ENCODE measurements around the gene ANKRD36C. TPM values are rescaled to one million over a fixed set of nuclear protein-coding genes. Genes with fewer than 3 reads are reported as not detected.
"Not testable (repeated sequence)": the region's sequence is repeated elsewhere in the genome, so short reads cannot be mapped to it uniquely, and the experiment has no call there.

Gene ANKRD36C
- total RNA-seq, 1 donor from 2014 or later = 9.2 TPM

DNA sequence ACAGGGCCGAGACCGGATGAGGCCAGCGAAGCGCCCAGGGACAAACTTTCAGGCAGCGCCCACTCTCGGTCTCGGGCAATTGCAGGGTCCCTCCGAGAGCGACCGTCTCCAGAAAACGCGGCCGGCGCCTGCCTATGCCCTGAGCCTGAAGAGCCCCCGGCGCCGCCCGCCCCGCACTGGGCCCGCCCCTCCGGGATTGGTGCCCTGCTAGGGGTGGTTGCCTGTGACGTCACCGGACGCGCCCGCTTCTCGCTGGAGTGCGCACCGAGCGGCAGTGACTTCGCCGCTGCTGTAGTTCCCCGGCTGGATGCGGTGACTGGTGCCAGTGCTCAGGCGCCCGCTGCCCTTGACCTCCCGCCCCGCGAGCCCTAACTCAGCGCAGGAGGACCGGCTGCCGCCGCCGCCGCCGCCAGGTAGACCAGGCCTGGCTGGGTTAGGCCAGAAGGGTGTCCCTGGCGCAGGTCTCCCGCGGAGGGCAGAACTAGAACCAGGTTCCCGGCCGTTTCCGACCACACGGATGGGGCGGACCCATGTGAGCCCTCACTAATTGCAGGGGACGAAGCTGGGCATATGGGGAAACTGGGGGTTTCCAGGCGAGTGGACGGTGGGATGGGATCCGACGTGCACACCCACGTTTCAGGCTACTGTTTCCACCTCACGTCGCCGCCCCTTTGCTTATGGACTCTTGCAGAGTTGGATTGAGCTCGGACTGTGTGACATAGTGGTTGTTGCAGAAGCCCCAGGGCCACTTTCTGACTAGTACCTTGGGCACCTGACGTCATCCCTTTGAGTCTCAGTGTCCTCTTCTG, 18.9 kb upstream of the ANKRD36C start:
- intact Hi-C loops (cut with DNase I) = loop anchor here (10.0 kb wide), 1 partner anchor 254 kb away; the partner anchor contains the start of genes CIAO1 and TMEM127

DNA sequence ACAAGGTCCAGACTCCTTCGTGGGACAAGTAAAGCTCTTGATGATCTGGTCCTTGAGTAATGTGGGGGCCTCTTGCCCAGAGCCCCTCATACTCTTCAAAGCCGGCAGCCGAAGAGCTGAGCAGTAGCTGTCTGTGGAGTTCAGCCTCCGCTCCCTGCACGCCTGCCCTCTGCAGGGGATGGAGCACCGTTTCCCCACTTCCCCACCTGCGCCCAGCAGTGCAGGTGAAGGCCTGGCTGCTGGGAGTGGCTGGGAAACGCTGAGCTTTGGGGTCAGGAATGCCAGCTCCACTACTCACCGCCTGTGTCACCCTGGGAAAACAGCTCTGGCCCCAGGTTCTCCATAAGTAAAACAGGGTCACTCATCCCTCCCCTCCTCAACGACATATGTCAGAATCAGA, 18.2 kb upstream of the ANKRD36C start:
- DNase-seq (ENCODE audit: low spot score) = not testable (repeated sequence)
- intact Hi-C loops (cut with DNase I) = loop anchor here (10.0 kb wide), 1 partner anchor 255 kb away; the partner anchor contains the start of genes CIAO1 and TMEM127

More for the DNA sequence above, 18.9 kb upstream of the ANKRD36C start:
- peak; percentile 98 for DNase-seq (ENCODE audit: low spot score)

DNA sequence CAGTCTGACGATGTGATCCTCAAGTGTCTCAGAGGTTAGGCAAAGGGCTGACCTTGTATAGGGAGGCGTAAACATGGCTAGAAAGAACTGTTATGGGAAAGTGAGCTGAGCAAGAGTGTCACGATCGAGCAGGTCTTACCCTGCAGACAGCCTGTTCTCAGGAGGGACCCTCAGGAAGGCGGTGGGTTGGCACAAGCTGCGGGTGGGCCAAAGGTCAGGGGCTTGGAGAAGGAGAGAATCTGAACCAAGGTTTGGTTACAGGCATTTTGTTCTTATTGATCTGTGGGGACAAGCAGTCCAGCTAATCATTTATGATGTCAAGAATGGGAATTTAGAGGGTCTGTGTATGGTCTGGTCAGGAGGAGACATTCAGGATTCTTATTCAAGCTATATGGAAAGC, 16.4 kb upstream of the ANKRD36C start:
- intact Hi-C loops (cut with DNase I); DNase-seq (ENCODE audit: low spot score): not testable (repeated sequence)

DNA sequence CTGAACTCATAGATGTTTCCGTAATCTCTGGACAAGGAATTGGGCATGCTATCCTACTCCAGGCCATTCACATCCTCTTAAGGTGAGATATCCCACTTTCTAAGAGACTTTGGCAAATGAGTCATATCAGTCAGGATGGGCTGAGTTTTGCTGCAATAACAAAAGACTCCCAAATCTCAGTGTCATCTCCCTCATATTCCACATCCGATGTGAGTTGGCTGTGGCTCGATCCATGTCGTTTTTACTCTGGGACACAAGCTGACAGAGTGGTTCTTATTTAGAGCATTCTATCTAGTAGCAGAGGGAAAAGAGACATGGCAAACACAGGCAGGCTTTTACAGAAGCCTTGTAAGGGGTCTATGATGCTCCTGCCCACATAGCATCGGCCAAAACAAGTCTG, 14.6 kb upstream of the ANKRD36C start:
- DNase-seq (ENCODE audit: low spot score); intact Hi-C loops (cut with DNase I): not testable (repeated sequence)

DNA sequence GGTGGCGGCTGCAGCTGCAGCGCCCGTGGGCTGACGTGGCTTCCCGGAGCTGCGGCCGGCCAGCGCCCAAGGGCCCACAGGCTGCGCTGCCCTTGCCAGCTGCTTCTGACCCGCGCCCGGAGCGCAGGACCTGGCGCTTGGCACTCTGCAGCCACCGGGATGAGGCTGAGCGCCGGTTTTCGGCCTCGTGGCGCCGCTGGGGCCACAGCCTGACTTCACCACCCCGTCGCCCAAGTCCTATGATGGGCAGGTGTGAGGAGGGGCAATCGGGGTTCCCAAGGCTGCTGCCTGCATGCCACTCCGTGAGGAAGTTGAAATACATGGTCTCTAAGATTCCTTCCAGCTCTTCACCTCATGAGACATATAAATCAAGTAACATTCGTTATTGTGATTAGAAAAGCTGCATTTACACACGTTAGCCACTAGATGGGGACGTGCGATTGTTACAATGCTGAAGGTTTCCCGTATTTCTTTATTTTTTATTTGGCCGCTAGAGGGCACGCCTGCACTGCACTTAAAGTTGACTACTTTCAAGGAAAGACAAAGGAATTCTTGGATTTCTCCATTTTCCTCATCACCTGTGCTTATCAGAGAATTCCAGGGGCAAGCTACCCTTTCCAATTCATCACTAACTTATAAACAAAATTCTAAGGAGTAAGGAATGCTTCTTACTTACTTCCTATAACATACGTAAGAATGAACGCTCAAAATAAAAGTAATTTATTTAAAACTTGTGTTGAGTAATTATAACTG, 1.1 kb upstream of the ANKRD36C start:
- DNase-seq (ENCODE audit: low spot score); intact Hi-C loops (cut with DNase I): not testable (repeated sequence)

DNA sequence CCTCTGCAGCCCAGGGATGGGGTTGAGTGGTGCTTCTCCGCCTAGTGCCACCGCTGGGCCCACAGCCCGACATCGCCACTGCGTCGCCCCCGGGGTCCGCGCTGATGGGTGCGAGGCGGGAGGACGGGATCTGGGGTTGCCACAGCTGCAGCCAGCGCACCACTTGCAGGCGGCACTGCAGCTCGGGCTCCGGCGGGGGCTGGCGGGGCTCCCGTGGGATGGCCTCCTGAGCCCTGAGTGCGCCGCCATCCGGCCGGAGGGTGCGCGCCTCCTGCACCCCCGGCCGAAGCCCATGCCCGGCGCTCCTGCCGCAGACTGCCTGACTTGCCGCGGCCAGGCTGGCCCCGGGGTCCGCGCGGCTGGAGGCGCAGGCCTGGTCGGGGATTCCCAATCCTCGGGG, 478 bp upstream of the ANKRD36C start:
- DNase-seq (ENCODE audit: low spot score); intact Hi-C loops (cut with DNase I): not testable (repeated sequence)

DNA sequence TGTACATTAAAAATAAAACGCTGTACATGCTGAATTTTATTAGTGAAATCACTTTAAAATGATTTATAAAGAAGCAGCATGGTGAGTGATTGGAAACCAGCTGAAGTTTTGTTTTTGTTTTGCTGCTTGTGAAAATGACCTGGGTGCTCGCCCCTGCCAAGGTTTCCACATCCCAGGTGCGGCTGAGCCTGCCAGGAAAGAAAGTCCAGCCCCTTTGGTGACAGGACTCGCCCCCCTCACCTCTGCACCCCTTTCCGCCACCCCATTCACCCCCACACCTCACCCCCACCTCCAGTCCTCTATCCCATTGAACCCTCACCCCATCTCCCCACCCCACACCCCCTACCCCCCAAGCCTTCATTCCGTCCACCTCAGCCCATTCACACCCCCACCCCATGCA, 740 bp downstream of the ANKRD36C start:
- intact Hi-C loops (cut with DNase I) = not testable (repeated sequence)

DNA sequence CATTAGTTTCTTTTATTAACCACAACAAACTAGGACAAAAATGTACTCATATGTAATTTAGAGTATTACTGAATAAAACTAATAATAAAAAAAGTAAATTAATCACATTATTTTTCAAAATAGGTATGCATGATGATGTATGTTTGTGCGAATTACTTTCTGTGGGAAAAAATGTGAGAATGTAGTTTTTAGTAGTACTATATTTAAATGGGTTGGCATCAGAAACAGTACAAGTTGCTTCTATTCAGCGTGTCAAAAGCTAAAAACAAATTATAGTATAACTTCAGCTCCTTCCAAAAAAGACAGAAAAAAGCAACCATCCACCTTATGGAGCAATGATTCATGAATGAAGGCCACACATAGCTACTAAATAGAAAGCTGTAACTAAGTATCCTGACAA, 40.0 kb downstream of the ANKRD36C start:
- DNase-seq (ENCODE audit: low spot score); intact Hi-C loops (cut with DNase I): not testable (repeated sequence)

More for the DNA sequence above, 740 bp downstream of the ANKRD36C start:
- not testable (repeated sequence) for DNase-seq (ENCODE audit: low spot score)

DNA sequence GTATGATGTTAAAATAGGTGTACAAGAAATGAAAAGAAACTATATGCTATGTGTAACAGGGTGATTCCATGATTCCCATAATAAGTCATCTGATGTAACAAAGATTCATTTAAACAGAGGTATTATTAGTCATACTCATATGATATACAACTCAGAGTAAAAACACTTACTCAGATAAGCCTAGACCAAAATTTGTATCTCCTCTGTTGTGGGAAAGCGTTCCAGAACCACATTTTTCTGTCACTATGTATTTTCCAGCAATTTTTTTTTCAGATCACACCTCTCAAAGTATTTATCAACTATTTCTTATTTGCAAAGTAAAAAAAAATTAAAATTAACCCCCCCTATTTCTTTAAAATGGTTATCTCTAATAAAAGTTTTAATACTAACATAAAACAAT, 43.6 kb downstream of the ANKRD36C start:
- intact Hi-C loops (cut with DNase I); DNase-seq (ENCODE audit: low spot score): not testable (repeated sequence)

DNA sequence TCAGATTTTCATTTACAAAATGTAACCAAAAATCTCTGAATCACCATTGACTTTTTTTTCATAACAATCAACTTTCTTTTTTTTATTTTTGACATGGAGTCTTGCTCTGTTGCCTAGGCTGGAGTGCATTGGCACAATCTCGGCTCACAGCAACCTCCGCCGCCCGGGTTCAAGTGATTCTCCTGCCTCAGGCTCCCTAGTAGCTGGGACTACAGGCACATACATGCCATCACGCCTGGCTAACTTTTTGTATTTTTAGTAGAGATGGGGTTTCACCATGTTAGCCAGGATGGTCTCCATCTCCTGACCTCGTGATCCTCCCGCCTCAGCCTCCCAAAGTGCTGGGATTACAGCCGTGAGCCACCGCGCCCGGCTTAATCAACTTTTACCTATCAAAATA, 51.7 kb downstream of the ANKRD36C start:
- DNase-seq (ENCODE audit: low spot score) = not testable (repeated sequence)

DNA sequence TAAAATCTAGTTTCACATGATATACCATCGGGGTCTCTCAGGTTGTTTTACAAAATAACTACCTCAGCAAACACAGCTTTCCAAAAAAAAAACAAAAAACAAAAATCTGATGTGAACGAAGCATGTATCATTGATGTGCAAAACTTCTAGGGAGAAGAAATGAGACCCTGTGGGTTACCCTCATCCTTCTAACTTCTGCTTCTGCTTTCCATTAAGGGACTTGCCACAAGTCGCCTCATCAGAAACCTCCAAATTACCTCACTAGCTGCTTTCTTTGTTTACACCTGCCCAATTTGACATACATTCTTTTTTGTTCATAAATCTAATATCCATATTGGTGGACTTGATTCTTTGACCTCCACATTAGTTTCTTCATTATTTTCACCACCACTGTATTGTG, 60.9 kb downstream of the ANKRD36C start:
- intact Hi-C loops (cut with DNase I); DNase-seq (ENCODE audit: low spot score): not testable (repeated sequence)

More for the DNA sequence above, 51.7 kb downstream of the ANKRD36C start:
- intact Hi-C loops (cut with DNase I) = not testable (repeated sequence)

DNA sequence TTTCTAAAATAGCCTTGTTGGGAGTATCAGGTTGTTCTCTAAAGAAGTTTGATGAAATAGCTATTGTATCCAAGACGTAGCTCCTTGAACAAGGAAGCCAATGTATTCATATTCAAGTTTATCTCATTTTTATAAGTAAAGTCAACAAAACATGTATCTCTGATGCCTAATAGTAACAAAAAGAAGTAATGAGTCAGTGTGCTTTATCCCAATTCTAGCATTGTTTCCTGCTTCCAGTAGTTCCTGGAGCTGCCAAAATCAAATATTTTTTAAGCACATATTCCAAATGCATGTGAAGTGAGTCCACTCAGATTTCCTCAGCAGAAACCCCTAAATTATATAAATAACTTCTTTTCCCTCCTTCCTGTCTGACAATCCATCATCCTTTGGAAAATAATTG, 74.6 kb downstream of the ANKRD36C start:
- intact Hi-C loops (cut with DNase I); DNase-seq (ENCODE audit: low spot score): not testable (repeated sequence)

DNA sequence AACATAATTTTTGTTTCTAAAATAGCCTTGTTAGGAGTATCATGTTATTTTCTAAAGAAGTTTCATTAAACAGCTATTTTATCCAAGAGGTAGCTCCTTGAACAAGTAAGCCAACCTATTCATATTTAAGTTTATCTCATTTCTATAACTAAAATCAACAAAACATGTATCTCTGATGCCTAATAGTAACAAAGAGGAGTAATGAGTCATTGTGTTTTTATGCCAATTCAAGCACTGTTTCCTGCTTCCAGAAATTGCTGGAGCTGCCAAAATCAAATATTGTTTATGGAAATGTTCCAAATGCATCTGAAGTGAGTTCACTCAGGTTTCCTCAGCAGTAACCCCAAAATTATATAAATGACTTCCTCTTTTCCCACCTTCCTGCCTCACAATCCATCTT, 76.5 kb downstream of the ANKRD36C start:
- DNase-seq (ENCODE audit: low spot score); intact Hi-C loops (cut with DNase I): not testable (repeated sequence)

DNA sequence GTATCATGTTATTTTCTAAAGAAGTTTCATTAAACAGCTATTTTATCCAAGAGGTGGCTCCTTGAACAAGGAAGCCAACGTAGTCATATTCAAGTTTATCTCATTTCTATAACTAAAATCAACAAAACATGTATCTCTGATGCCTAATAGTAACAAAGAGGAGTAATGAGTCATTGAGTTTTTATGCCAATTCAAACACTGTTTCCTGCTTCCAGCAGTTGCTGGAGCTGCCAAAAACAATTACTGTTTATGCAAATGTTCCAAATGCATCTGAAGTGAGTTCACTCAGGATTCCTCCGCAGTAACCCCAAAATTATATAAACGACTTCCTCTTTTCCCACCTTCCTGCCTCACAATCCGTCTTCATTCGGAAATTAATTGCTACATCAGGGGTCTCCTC, 80.2 kb downstream of the ANKRD36C start:
- DNase-seq (ENCODE audit: low spot score); intact Hi-C loops (cut with DNase I): not testable (repeated sequence)

DNA sequence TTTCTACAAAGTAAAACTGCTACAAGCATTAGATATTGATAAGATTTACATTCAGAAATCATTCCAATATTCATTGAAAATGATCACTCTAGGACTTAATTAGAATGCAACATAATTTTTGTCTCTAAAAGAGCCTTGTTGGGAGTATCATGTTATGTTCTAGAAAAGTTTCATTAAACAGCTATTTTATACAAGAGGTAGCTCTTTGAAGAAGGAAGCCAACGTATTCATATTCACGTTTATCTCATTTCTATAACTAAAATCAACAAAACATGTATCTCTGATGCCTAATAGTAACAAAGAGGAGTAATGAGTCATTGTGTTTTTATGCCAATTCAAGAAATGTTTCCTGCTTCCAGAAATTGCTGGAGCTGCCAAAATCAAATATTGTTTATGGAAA, 97.2 kb downstream of the ANKRD36C start:
- intact Hi-C loops (cut with DNase I); DNase-seq (ENCODE audit: low spot score): not testable (repeated sequence)

DNA sequence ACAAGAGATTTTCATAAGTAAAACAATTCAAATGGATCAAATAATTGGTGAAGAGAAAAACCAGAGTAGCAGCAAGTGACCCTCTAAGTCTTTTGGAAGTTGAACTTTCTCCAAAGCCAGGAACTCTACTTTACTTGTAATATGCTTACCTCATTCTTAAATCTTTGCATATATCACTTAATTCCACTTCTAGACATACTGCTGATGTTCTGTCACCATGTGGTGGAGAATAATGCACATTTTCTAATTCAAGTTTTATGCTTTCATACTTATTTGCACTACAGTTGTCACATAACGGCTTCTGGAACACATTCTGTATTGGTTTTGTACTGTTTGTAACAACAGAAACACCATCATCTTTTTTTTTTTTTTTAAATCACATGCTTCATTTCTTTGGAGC, 123.7 kb downstream of the ANKRD36C start:
- intact Hi-C loops (cut with DNase I); DNase-seq (ENCODE audit: low spot score): not testable (repeated sequence)

DNA sequence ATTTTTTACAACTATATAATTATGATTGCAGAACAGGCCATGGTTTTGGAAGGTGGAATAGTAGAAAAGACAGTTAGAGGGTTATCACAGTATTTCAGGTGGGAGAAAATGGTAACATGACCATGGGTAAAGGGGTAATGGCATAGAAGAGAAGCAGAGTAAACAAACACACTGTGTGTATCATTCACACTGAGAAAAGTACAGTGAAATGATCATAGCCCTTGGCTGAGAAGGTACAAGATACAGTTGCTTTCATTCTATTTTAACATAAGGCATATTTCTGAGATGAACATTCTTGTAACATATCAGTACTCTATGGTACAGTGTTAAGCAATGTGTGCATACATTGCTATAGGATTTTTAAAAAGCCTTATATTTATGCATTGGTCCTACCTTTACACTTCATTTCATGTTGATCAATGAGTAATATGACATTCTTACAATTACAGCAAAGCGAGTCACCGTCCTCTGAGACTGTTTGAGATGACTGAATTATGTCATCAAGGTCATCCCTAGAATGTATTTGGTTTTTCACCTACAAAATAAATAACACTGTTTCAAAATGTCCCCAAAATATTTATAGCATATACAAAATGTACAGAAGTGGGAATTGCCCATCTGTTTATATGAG, 124.5 kb downstream of the ANKRD36C start:
- intact Hi-C loops (cut with DNase I); DNase-seq (ENCODE audit: low spot score): not testable (repeated sequence)

DNA sequence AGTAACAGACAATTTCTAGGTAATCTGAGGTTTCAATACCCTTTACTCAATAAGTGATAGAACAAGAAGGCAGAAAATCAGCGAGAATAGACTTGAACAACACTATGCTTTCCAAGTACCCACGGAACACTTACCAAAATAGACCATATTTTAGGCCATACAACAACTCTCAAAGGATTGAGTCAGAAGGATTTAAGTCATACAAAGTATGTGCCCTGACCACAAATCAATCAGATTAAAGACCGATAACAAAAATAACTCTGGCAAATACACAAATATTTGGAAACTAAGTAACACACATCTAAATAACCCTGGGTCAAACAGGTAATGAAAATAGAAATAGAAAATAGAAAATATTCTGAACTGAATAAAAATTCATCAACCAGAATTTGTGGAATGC, 129.5 kb downstream of the ANKRD36C start:
- intact Hi-C loops (cut with DNase I); DNase-seq (ENCODE audit: low spot score): not testable (repeated sequence)

DNA sequence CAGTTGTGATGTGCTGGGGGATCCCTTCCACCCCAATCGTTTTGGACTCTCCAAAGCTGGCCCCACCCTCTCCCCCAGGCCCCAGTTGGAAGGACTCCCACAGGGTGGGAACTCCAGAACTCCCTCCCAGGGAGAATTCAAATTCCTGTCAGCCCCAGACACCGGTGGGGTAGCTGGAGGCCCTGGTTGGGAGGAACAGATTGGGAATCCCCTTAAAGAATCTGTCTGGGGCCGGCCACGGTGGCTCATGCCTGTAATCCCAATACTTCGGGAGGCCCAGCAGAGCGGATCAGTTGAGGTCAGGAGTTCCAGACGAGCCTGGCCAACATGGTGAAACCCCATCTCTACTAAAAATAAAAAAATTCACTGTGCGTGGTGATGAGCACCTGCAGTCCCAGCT, 155.5 kb downstream of the ANKRD36C start:
- DNase-seq (ENCODE audit: low spot score) = no peak
- intact Hi-C loops (cut with DNase I) = no loop called here
